NT2/D1 (cell line): ENCODE data around the gene USP6NL.

Experiments used
- SUZ12 ChIP-seq: IDR thresholded peaks from 2 replicates; pipeline ENCODE4 v1.6.1; 2011; ENCODE audit not compliant: insufficient read length, insufficient read depth; ENCODE audit errors: extremely low read depth
- YY1 ChIP-seq: IDR thresholded peaks from 2 replicates; pipeline ENCODE4 v1.6.1; 2011; ENCODE audit not compliant: insufficient read length, insufficient read depth
- ZNF274 ChIP-seq: IDR thresholded peaks from 2 replicates; pipeline ENCODE4 v1.6.1; 2011; ENCODE audit warnings: mild to moderate bottlenecking, low read depth, low read length

GRCh38 chr10:11626071-11626470 lies 14.6 kb upstream of the USP6NL start:
- no peak for TF ChIP-seq ZNF274
- TF ChIP-seq YY1 = no peak
- no peak for TF ChIP-seq SUZ12
